ENCODE results near the gene PRSS48.
"Not testable (repeated sequence)": the region's sequence is repeated elsewhere in the genome, so short reads cannot be mapped to it uniquely, and the experiment has no call there.

Gene PRSS48

DNA sequence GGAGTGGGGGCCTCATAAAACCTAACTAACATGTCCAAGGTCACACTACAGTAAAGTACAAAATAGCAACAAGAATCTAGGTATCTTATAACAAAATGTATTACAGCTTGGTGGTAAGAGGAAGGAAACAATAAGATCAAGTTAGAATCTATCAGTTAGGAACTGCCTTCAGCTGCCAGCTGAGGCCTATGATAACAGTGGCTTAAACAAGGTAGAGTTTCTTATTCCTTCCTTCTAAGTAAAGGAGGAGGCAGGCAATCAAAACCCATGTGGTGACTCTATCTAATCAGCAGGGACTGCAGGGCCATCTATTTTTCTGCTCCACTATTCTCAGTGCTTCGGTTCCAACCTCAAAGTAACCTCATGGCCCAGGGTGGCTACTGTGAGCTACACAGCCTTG lies 37.5 kb downstream of the PRSS48 start:
- Histone ChIP-seq H3K4me1 (ENCODE audit: control insufficient read depth in 1 of 2, insufficient read depth in 2 of 2, low read length in 2 of 2) (peaks cover 32 to 44% of the 10 kb centered on the region in 2 donors), H3K4me3 (ENCODE audit: low read depth in 1 of 2, low read length in 2 of 2) (no peak overlapping the region), H3K36me3 (ENCODE audit: control insufficient read depth in 1 of 2, insufficient read depth in 2 of 2, low read length in 2 of 2) (no peaks in the 10 kb centered on the region), H3K27me3 (ENCODE audit: control insufficient read depth in 1 of 2, insufficient read depth in 2 of 2, low read length in 2 of 2) (no peaks in the 10 kb centered on the region), H3K9ac (ENCODE audit: low read depth in 1 of 2, low read length in 2 of 2) (no peak overlapping the region), H3K9me3 (ENCODE audit: control insufficient read depth in 1 of 2, low read length in 2 of 2) (no peaks in the 10 kb centered on the region), H3K27ac (ENCODE audit: low read depth, low read length) (peak overlapping the region; percentile 34)

DNA sequence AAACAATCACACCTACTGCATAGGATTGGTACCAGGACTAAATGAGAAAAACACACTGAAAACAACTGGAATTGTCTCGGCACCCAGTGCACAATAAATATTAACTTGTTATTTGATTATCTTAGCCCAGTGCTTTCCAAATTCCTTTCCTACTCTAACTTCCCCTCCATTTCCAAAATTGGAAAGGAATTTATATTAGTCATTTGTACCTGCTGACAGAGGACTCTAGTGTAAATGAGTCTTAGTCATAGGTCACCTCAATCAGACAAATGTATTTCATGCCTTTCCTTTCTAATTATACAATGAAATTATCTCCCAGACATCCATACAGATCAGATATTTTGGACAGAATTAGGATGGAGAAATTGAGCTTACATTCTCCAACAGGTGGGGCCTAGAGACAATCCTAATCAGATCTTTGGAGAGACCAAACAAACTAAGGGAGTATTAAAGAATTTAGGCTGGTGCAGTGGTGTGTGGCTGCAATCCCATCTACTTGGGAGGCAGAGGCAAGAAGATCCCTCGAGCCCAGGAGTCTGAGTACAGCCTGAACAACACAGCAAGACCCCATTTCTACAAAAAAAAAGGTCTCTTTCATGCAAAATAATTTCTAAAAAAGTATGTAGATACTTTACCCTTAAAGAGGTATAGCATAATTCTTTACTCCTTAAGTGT lies 38.4 kb downstream of the PRSS48 start:
- H3K27ac ChIP-seq (ENCODE audit: low read depth, low read length): no peak overlapping the region

DNA sequence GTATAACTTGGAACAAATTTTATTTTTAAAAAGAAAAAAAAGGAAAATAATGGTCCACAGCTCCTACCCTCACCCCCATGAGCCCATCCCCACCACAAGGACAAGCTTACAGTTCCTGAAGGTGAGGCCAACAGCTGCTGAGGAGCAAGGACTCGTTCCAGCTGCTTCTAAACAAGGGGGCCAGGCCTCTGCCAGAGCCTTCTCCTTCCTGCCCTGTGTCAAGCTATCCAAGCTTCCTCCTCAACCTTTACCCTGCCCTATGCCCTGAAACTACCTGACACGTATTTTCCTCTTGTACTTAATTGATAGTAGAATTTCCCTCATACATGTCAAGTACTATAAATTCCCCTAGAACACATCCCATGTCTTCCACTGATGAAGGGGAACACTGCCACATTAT lies 39.7 kb downstream of the PRSS48 start:
- Histone ChIP-seq H3K4me1 (ENCODE audit: control insufficient read depth in 1 of 2, insufficient read depth in 2 of 2, low read length in 2 of 2) (peaks cover 40 to 52% of the 10 kb centered on the region in 2 donors), H3K36me3 (ENCODE audit: control insufficient read depth in 1 of 2, insufficient read depth in 2 of 2, low read length in 2 of 2) (no peaks in the 10 kb centered on the region), H3K27me3 (ENCODE audit: control insufficient read depth in 1 of 2, insufficient read depth in 2 of 2, low read length in 2 of 2) (no peaks in the 10 kb centered on the region), H3K4me3 (ENCODE audit: low read depth in 1 of 2, low read length in 2 of 2) (peak overlapping the region in 1 of 2 donors; percentile 4), H3K27ac (ENCODE audit: low read depth, low read length) (peak overlapping the region; percentile 13), H3K9me3 (ENCODE audit: control insufficient read depth in 1 of 2, low read length in 2 of 2) (no peaks in the 10 kb centered on the region), H3K9ac (ENCODE audit: low read depth in 1 of 2, low read length in 2 of 2) (no peak overlapping the region)

More for the DNA sequence above, 38.4 kb downstream of the PRSS48 start:
- Histone ChIP-seq H3K4me3 (ENCODE audit: low read depth in 1 of 2, low read length in 2 of 2) (no peak overlapping the region), H3K4me1 (ENCODE audit: control insufficient read depth in 1 of 2, insufficient read depth in 2 of 2, low read length in 2 of 2) (peaks cover 32 to 44% of the 10 kb centered on the region in 2 donors), H3K9ac (ENCODE audit: low read depth in 1 of 2, low read length in 2 of 2) (no peak overlapping the region), H3K9me3 (ENCODE audit: control insufficient read depth in 1 of 2, low read length in 2 of 2) (no peaks in the 10 kb centered on the region), H3K36me3 (ENCODE audit: control insufficient read depth in 1 of 2, insufficient read depth in 2 of 2, low read length in 2 of 2) (no peaks in the 10 kb centered on the region), H3K27me3 (ENCODE audit: control insufficient read depth in 1 of 2, insufficient read depth in 2 of 2, low read length in 2 of 2) (no peaks in the 10 kb centered on the region)

DNA sequence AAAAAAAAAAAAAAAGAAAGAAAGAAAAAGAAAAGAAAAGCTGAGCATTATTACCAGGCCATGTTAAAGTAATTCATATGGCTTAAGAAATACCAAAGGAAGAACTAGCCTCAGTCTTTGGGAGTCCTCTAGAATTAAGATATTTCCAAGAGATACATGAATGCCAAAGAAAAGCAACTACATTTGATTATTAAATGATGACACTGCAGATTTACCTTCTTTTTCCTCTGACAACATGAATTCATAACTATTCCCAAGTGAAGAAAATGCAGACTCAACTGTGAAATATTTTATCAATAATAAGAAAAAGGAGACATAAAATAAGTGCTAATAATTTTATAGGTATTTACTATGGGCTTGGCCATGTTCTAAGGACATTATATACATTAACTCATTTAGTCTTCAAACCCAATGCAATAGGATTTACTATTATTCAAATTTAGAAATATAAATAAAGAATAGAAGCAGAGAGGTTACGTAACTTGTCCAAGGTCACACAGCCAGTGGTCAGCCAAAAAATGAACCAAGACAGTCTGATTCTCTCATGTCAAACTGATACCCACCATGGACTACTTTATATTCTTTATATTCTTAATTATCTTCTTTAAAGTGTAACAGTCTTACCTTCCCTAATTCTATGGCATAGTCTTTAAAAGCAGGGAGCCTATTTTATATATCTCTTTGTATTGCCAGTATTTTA lies 41.5 kb downstream of the PRSS48 start:
- H3K4me3 ChIP-seq (ENCODE audit: low read depth in 1 of 2, low read length in 2 of 2): no peak overlapping the region
- no peak overlapping the region for H3K27ac ChIP-seq (ENCODE audit: low read depth, low read length)
- no peaks in the 10 kb centered on the region for H3K9me3 ChIP-seq (ENCODE audit: control insufficient read depth in 1 of 2, low read length in 2 of 2)
- no peaks in the 10 kb centered on the region for H3K27me3 ChIP-seq (ENCODE audit: control insufficient read depth in 1 of 2, insufficient read depth in 2 of 2, low read length in 2 of 2)
- no peak overlapping the region for H3K9ac ChIP-seq (ENCODE audit: low read depth in 1 of 2, low read length in 2 of 2)
- H3K36me3 ChIP-seq (ENCODE audit: control insufficient read depth in 1 of 2, insufficient read depth in 2 of 2, low read length in 2 of 2): no peaks in the 10 kb centered on the region
- peaks cover 43 to 46% of the 10 kb centered on the region in 2 donors for H3K4me1 ChIP-seq (ENCODE audit: control insufficient read depth in 1 of 2, insufficient read depth in 2 of 2, low read length in 2 of 2)

DNA sequence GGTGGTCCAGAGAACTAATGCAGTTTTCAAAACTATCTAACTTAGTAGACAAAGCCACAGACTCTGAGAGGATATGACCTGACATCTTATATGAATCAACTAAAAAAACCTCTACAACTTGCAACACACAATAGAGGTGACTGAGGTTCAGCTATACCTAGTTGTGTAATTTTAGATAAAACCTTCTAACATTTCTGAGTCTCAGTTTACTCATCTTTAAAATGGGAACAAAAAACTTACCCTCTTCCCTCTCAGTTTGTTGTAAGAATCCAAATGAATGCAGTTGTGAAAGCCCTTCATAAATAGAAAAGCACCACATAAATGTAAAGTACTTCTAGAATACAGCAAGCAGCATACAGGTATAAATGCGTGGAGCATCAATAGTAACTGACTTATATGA lies 42.5 kb downstream of the PRSS48 start:
- Histone ChIP-seq H3K9me3 (ENCODE audit: control insufficient read depth in 1 of 2, low read length in 2 of 2) (no peaks in the 10 kb centered on the region), H3K4me3 (ENCODE audit: low read depth in 1 of 2, low read length in 2 of 2) (no peak overlapping the region), H3K4me1 (ENCODE audit: control insufficient read depth in 1 of 2, insufficient read depth in 2 of 2, low read length in 2 of 2) (peaks cover 36 to 38% of the 10 kb centered on the region in 2 donors), H3K27ac (ENCODE audit: low read depth, low read length) (no peak overlapping the region), H3K36me3 (ENCODE audit: control insufficient read depth in 1 of 2, insufficient read depth in 2 of 2, low read length in 2 of 2) (no peaks in the 10 kb centered on the region), H3K27me3 (ENCODE audit: control insufficient read depth in 1 of 2, insufficient read depth in 2 of 2, low read length in 2 of 2) (no peaks in the 10 kb centered on the region), H3K9ac (ENCODE audit: low read depth in 1 of 2, low read length in 2 of 2) (no peak overlapping the region)

DNA sequence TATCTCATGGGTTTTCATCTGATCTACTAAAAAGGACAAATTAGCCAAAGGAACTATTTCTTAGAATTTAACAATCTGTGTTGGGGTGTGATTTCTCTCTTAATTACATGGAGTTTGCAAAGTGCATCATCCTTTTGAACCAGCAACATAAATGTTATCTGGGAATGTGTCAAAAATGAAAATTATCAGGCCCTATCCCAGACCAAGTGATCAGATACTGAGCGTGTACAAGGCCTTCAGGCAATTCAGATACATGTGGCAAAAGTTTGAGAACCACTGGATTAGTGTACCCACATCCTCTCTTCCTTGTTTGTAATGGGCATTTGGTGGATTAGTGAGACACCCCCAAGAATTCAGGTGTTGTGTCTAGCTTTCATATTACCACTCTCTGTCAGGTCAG lies 44.6 kb downstream of the PRSS48 start:
- H3K27ac ChIP-seq (ENCODE audit: low read depth, low read length): no peak overlapping the region
- H3K9ac ChIP-seq (ENCODE audit: low read depth in 1 of 2, low read length in 2 of 2): no peak overlapping the region
- peak overlapping the region in 1 of 2 donors; percentile 38 for H3K4me3 ChIP-seq (ENCODE audit: low read depth in 1 of 2, low read length in 2 of 2)
- no peaks in the 10 kb centered on the region for H3K9me3 ChIP-seq (ENCODE audit: control insufficient read depth in 1 of 2, low read length in 2 of 2)
- H3K27me3 ChIP-seq (ENCODE audit: control insufficient read depth in 1 of 2, insufficient read depth in 2 of 2, low read length in 2 of 2): no peaks in the 10 kb centered on the region
- no peaks in the 10 kb centered on the region for H3K36me3 ChIP-seq (ENCODE audit: control insufficient read depth in 1 of 2, insufficient read depth in 2 of 2, low read length in 2 of 2)
- H3K4me1 ChIP-seq (ENCODE audit: control insufficient read depth in 1 of 2, insufficient read depth in 2 of 2, low read length in 2 of 2): peaks cover 18 to 29% of the 10 kb centered on the region in 2 donors

DNA sequence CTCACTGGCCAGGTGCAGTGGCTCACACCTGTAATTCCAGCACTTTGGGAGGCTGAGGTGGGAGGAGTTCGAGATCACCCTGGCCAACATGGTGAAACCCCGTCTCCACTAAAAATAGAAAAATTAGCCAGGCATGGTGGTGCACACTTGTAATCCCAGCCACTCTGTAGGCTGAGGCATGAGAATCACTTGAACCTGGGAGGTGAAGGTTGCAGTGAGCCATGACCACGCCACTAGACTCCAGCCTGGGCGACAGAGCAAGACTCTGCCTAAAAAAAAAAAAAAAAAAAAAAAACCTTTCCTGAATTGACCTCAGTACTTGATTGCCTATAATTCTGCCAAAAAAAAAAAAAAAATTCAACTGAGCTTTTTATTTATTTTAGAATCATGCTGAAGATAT lies 45.2 kb downstream of the PRSS48 start:
- peak overlapping the region in 1 of 2 donors; percentile 80 for H3K4me3 ChIP-seq (ENCODE audit: low read depth in 1 of 2, low read length in 2 of 2)
- H3K27ac ChIP-seq (ENCODE audit: low read depth, low read length); H3K27me3 ChIP-seq (ENCODE audit: control insufficient read depth in 1 of 2, insufficient read depth in 2 of 2, low read length in 2 of 2); H3K9ac ChIP-seq (ENCODE audit: low read depth in 1 of 2, low read length in 2 of 2); H3K9me3 ChIP-seq (ENCODE audit: control insufficient read depth in 1 of 2, low read length in 2 of 2); H3K36me3 ChIP-seq (ENCODE audit: control insufficient read depth in 1 of 2, insufficient read depth in 2 of 2, low read length in 2 of 2): not testable (repeated sequence)
- peaks cover 15 to 23% of the 10 kb centered on the region in 2 donors for H3K4me1 ChIP-seq (ENCODE audit: control insufficient read depth in 1 of 2, insufficient read depth in 2 of 2, low read length in 2 of 2)

DNA sequence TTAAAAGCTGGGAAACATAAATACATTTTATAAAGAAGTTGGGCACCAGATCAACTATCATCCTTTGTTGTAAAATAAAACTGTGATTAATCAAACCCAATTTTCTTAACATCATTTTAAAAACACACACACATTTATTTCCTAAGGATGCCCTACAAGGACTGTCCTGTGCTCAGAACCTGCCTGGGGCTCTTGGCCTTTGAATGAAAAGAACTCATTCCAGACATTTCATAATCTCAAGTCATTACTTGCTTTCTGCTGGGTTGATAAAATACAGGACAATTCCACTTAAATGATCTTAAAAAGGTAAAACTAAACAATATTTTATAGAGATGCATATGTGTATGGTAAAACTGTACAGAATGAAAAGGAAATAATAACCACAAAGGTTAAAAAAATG lies 45.6 kb downstream of the PRSS48 start:
- H3K9me3 ChIP-seq (ENCODE audit: control insufficient read depth in 1 of 2, low read length in 2 of 2): no peaks in the 10 kb centered on the region
- no peaks in the 10 kb centered on the region for H3K27me3 ChIP-seq (ENCODE audit: control insufficient read depth in 1 of 2, insufficient read depth in 2 of 2, low read length in 2 of 2)
- H3K4me3 ChIP-seq (ENCODE audit: low read depth in 1 of 2, low read length in 2 of 2): peak overlapping the region; percentile 67 to 80
- H3K9ac ChIP-seq (ENCODE audit: low read depth in 1 of 2, low read length in 2 of 2): peak overlapping the region in 1 of 2 donors; percentile 49
- H3K27ac ChIP-seq (ENCODE audit: low read depth, low read length): no peak overlapping the region
- peaks cover 11 to 19% of the 10 kb centered on the region in 2 donors for H3K4me1 ChIP-seq (ENCODE audit: control insufficient read depth in 1 of 2, insufficient read depth in 2 of 2, low read length in 2 of 2)
- H3K36me3 ChIP-seq (ENCODE audit: control insufficient read depth in 1 of 2, insufficient read depth in 2 of 2, low read length in 2 of 2): no peaks in the 10 kb centered on the region

DNA sequence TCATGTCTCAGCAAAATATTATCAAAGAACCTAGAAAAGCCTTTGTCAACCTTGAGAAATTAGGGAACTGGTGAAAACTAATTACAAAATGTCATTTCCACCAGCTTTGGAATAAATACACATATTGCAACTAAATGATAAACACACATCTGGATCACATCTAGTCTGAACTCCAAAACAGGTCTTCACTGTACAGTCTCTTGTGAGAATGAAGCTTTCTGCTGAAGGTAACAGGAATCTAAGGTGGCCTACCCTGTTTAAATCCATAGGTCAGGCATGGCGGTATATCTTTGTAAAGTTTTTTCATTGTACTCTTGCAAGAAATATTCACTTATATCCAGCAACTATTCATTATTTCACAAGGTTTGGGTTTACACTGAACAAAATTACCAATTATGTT lies 46.7 kb downstream of the PRSS48 start:
- no peaks in the 10 kb centered on the region for H3K36me3 ChIP-seq (ENCODE audit: control insufficient read depth in 1 of 2, insufficient read depth in 2 of 2, low read length in 2 of 2)
- H3K9ac ChIP-seq (ENCODE audit: low read depth in 1 of 2, low read length in 2 of 2): peak overlapping the region; percentile 48 to 74
- peak overlapping the region; percentile 67 to 80 for H3K4me3 ChIP-seq (ENCODE audit: low read depth in 1 of 2, low read length in 2 of 2)
- peaks cover 16 to 17% of the 10 kb centered on the region in 2 donors for H3K4me1 ChIP-seq (ENCODE audit: control insufficient read depth in 1 of 2, insufficient read depth in 2 of 2, low read length in 2 of 2)
- peak overlapping the region; percentile 91 for H3K27ac ChIP-seq (ENCODE audit: low read depth, low read length)
- H3K9me3 ChIP-seq (ENCODE audit: control insufficient read depth in 1 of 2, low read length in 2 of 2): no peaks in the 10 kb centered on the region
- H3K27me3 ChIP-seq (ENCODE audit: control insufficient read depth in 1 of 2, insufficient read depth in 2 of 2, low read length in 2 of 2): no peaks in the 10 kb centered on the region

DNA sequence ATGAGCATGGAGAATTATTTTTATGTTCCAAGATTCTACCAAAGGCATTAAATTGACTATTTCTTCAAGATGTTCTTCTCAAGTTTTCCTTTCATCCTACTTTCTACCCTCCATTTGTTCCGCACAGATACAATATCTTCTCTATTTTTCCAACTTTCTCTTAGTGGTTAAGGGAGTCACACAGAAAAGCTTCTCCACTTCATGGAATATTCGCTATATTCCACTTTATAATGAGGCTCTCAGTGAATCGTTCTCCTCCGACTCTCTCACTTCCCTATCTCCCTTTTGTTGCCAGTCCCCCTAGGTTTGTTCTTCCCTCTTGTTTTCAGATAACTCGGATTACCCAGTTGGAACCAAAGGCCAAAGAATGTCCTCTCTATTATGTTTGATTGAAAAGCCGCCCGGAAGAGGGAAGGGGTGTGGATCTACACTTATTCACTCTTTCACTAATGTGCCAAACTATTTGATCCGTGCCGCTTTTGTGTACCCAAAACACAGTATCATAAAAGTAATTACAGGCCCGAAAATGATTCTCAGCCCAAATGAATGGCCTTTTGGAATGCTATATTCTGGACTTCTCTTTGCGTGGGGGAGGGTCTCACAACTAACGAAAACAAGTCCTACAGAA lies 47.3 kb downstream of the PRSS48 start:
- Histone ChIP-seq H3K9me3 (ENCODE audit: control insufficient read depth in 1 of 2, low read length in 2 of 2) (no peaks in the 10 kb centered on the region), H3K27me3 (ENCODE audit: control insufficient read depth in 1 of 2, insufficient read depth in 2 of 2, low read length in 2 of 2) (no peaks in the 10 kb centered on the region), H3K4me1 (ENCODE audit: control insufficient read depth in 1 of 2, insufficient read depth in 2 of 2, low read length in 2 of 2) (peaks cover 16 to 17% of the 10 kb centered on the region in 2 donors), H3K36me3 (ENCODE audit: control insufficient read depth in 1 of 2, insufficient read depth in 2 of 2, low read length in 2 of 2) (no peaks in the 10 kb centered on the region), H3K4me3 (ENCODE audit: low read depth in 1 of 2, low read length in 2 of 2) (peak overlapping the region; percentile 67 to 80), H3K9ac (ENCODE audit: low read depth in 1 of 2, low read length in 2 of 2) (peak overlapping the region; percentile 48 to 74), H3K27ac (ENCODE audit: low read depth, low read length) (peak overlapping the region; percentile 91)

All from duodenal mucosa (tissue), 2 donors.